H1 (cell line): Measurements from ENCODE around the gene API5. TPM values are rescaled to one million over a fixed set of nuclear protein-coding genes. Genes with fewer than 3 reads are reported as not detected.
A peak's percentile ranks its signal among the peaks of the same experiment; 100 is the strongest.

Experiments
- CTCF ChIA-PET: fragments of 300-600 bp; sonication (Branson Sonifier 250); formaldehyde crosslinking; loops from one replicate; lab custom pipeline; 2021; ENCODE audit not compliant: partially characterized antibody; lab: Charles Lee
- POLR2A ChIA-PET: fragments of 300-600 bp; sonication (Branson Sonifier 250); formaldehyde crosslinking; loops from one replicate; lab custom pipeline; 2021; ENCODE audit warnings: inconsistent platforms; ENCODE audit not compliant: partially characterized antibody; lab: Charles Lee
- DNase-seq, 2 experiments: peaks; one replicate each; pipeline versions ENCODE4 v3.0.0 to v3.0.0-alpha.2; 2010 to 2022; ENCODE audit warnings: low spot score in 2 of 2, low read depth in 1 of 2, mixed read lengths in 1 of 2
- FAIRE-seq: peaks from 2 replicates; lab custom pipeline; 2011; peaks lifted over from hg19 to GRCh38; lab: Jason Lieb, UNC
- H2AFZ ChIP-seq: 2 replicates; pipeline ENCODE4 v1.8.1; 2012; ENCODE audit warnings: low read length, inconsistent platforms
- H2AK5ac ChIP-seq: 2 replicates; pipeline ENCODE4 v1.6.1; 2013; ENCODE audit warnings: low read depth, low read length
- H2BK120ac ChIP-seq: replicated peaks from 2 replicates; pipeline ENCODE3; 2013; ENCODE audit warnings: low read depth, low read length, inconsistent platforms
- H2BK12ac ChIP-seq: 2 replicates; pipeline ENCODE4 v1.6.1; 2013; ENCODE audit warnings: low read depth, low read length
- H2BK15ac ChIP-seq: 2 replicates; pipeline ENCODE4 v1.6.1; 2013; ENCODE audit warnings: low read length
- H2BK20ac ChIP-seq: 2 replicates; pipeline ENCODE4 v1.6.1; 2013; ENCODE audit warnings: low read length
- H2BK5ac ChIP-seq: 2 replicates; pipeline ENCODE4 v1.6.1; 2013; ENCODE audit warnings: low read depth, low read length
- H3K14ac ChIP-seq: 2 replicates; pipeline ENCODE4 v1.6.1; 2013; ENCODE audit warnings: inconsistent platforms; ENCODE audit not compliant: insufficient read length
- H3K18ac ChIP-seq: 2 replicates; pipeline ENCODE4 v1.6.1; 2013; ENCODE audit warnings: low read length; ENCODE audit errors: extremely low read depth
- H3K23ac ChIP-seq: 2 replicates; pipeline ENCODE4 v1.6.1; 2013; ENCODE audit warnings: inconsistent platforms; ENCODE audit not compliant: insufficient read length
- H3K23me2 ChIP-seq: 2 replicates; pipeline ENCODE4 v1.6.1; 2013; ENCODE audit warnings: low read depth, low read length
- H3K27ac ChIP-seq: 2 replicates; pipeline ENCODE4 v1.6.1; 2011; ENCODE audit warnings: low read depth, low read length, inconsistent platforms
- H3K27me3 ChIP-seq, 4 experiments: replicated peaks in 1 of 4; 1 replicate in 1 of 4; 2 replicates in 3 of 4; pipeline versions ENCODE4 v1.6.1 to v1.8.1; 2011 to 2013; ENCODE audit warnings: low read length in 3 of 4, mild to moderate bottlenecking in 3 of 4, inconsistent platforms in 2 of 4, mixed read lengths in 2 of 4, moderate library complexity in 1 of 4; ENCODE audit not compliant: control insufficient read depth in 3 of 4, insufficient read depth in 3 of 4; ENCODE audit errors: extremely low read depth in 1 of 4
- H3K36me3 ChIP-seq, 4 experiments: 2 replicates each; pipeline versions ENCODE4 v1.6.1 to v1.8.1; 2011 to 2013; ENCODE audit warnings: mild to moderate bottlenecking in 4 of 4, low read length in 3 of 4, moderate library complexity in 2 of 4, control low read depth in 1 of 4, inconsistent platforms in 1 of 4; ENCODE audit not compliant: insufficient read depth in 4 of 4, control insufficient read depth in 2 of 4
- H3K4ac ChIP-seq: replicated peaks from 2 replicates; pipeline ENCODE3; 2013; ENCODE audit warnings: low read length, low read depth, mixed read lengths, inconsistent platforms; ENCODE audit not compliant: insufficient read length
- H3K4me1 ChIP-seq, 4 experiments: replicated peaks in 1 of 4; 1 replicate in 1 of 4; 2 replicates in 3 of 4; pipeline versions ENCODE4 v1.6.1 to v1.8.1; 2011 to 2013; ENCODE audit warnings: low read length in 3 of 4, inconsistent platforms in 2 of 4, mixed read lengths in 1 of 4; ENCODE audit not compliant: insufficient read depth in 4 of 4, control insufficient read depth in 3 of 4
- H3K4me2 ChIP-seq, 2 experiments: 2 replicates each; pipeline versions ENCODE4 v1.6.1 to v1.8.1; 2011 to 2013; ENCODE audit warnings: low read depth in 2 of 2, low read length in 2 of 2, control low read depth in 1 of 2, inconsistent platforms in 1 of 2, mild to moderate bottlenecking in 1 of 2; ENCODE audit not compliant: insufficient read depth in 1 of 2
- H3K4me3 ChIP-seq, 4 experiments: fragments of 200-600, 300-600 bp in 1 of 4; sonication (generic), shearing (Covaris generic), sonication (Bioruptor Twin) in 1 of 4; 2 replicates each; pipeline versions ENCODE4 v1.5.1 to v1.8.1; 2011 to 2016; ENCODE audit warnings: low read length in 4 of 4, low read depth in 3 of 4, control low read depth in 2 of 4, inconsistent platforms in 2 of 4, mild to moderate bottlenecking in 2 of 4, mixed read lengths in 1 of 4, moderate library complexity in 1 of 4; ENCODE audit not compliant: insufficient read depth in 2 of 4; ENCODE audit errors: extremely low read depth in 1 of 4
- H3K56ac ChIP-seq: replicated peaks from 2 replicates; pipeline ENCODE3; 2013; ENCODE audit warnings: low read depth, mild to moderate bottlenecking, mixed read lengths, low read length, inconsistent platforms; ENCODE audit not compliant: insufficient read length
- H3K79me1 ChIP-seq: 2 replicates; pipeline ENCODE4 v1.6.1; 2013; ENCODE audit warnings: low read depth, low read length, control low read depth
- H3K79me2 ChIP-seq, 2 experiments: 2 replicates each; pipeline versions ENCODE4 v1.6.1 to v1.8.1; 2012 to 2013; ENCODE audit warnings: low read length in 2 of 2, mild to moderate bottlenecking in 2 of 2, inconsistent platforms in 1 of 2; ENCODE audit not compliant: insufficient read depth in 2 of 2, control insufficient read depth in 1 of 2
- H3K9ac ChIP-seq, 4 experiments: replicated peaks in 1 of 4; 1 replicate in 1 of 4; 2 replicates in 3 of 4; pipeline versions ENCODE4 v1.6.1 to v1.8.1; 2011 to 2013; ENCODE audit warnings: low read depth in 3 of 4, low read length in 3 of 4, control low read depth in 2 of 4, mild to moderate bottlenecking in 2 of 4, moderate library complexity in 2 of 4, inconsistent platforms in 1 of 4; ENCODE audit errors: extremely low read depth in 1 of 4
- H3K9me3 ChIP-seq, 2 experiments: 2 replicates each; pipeline versions ENCODE4 v1.6.1 to v1.8.1; 2012 to 2013; ENCODE audit warnings: mild to moderate bottlenecking in 2 of 2, moderate library complexity in 2 of 2, control low read depth in 1 of 2, inconsistent platforms in 1 of 2, low read depth in 1 of 2, low read length in 1 of 2, mixed read lengths in 1 of 2; ENCODE audit not compliant: insufficient read depth in 2 of 2
- H4K20me1 ChIP-seq, 2 experiments: replicated peaks in 1 of 2; 2 replicates each; pipeline versions ENCODE3 to v1.8.1; 2011 to 2013; ENCODE audit warnings: inconsistent platforms in 2 of 2, low read length in 2 of 2, mild to moderate bottlenecking in 1 of 2; ENCODE audit not compliant: insufficient read depth in 2 of 2, control insufficient read depth in 1 of 2
- H4K5ac ChIP-seq: 2 replicates; pipeline ENCODE4 v1.6.1; 2013; ENCODE audit warnings: low read length, low read depth, mixed read lengths, inconsistent platforms; ENCODE audit not compliant: insufficient read length
- H4K8ac ChIP-seq: 2 replicates; pipeline ENCODE4 v1.8.0; 2013; ENCODE audit warnings: mild to moderate bottlenecking, moderate library complexity, low read length, inconsistent platforms; ENCODE audit not compliant: insufficient read depth; ENCODE audit errors: extremely low read depth
- H4K91ac ChIP-seq: replicated peaks from 2 replicates; pipeline ENCODE3; 2013; ENCODE audit warnings: low read length, mixed read lengths, inconsistent platforms; ENCODE audit not compliant: insufficient read length
- CHD2 ChIP-seq: IDR thresholded peaks from 2 replicates; pipeline ENCODE4 v1.6.1; 2012; ENCODE audit warnings: low read length, improper control_type of control experiment
- HDAC6 ChIP-seq: IDR thresholded peaks from one replicate; pipeline ENCODE4 v1.7.1; 2012; ENCODE audit warnings: low read depth, mild to moderate bottlenecking, inconsistent platforms, low read length, moderate library complexity
- KDM5A ChIP-seq: fragments of 200-600 bp; IDR thresholded peaks from 2 replicates; pipeline ENCODE4 v1.7.1; 2012; ENCODE audit warnings: mild to moderate bottlenecking, low read length, inconsistent platforms, mixed read lengths
- MAFK ChIP-seq: IDR thresholded peaks from 2 replicates; pipeline ENCODE4 v1.6.1; 2012; ENCODE audit warnings: low read depth, mild to moderate bottlenecking, improper control_type of control experiment, low read length
- RBBP5 ChIP-seq: IDR thresholded peaks from 2 replicates; pipeline ENCODE4 v1.7.1; 2012; ENCODE audit warnings: low read depth, mild to moderate bottlenecking, inconsistent platforms, low read length, moderate library complexity, borderline replicate concordance
- SAP30 ChIP-seq: fragments of 300-600 bp; sonication (generic); IDR thresholded peaks from 2 replicates; pipeline ENCODE4 v1.7.1; 2012; ENCODE audit warnings: low read length, moderate library complexity, mild to moderate bottlenecking, inconsistent platforms; ENCODE audit not compliant: insufficient read depth, insufficient replicate concordance
- polyA plus RNA-seq, 7 experiments: library from polyadenylated mRNA; depleted of rRNA in 3 of 7; stranded (reverse) in 5 of 7; unstranded in 2 of 7; fragments of >200 nt in 5 of 7; fragments of 200-250 nt in 2 of 7; gene quantifications; 1 replicate in 5 of 7; 2 replicates in 1 of 7; 4 replicates in 1 of 7; pipeline versions ENCODE4 v1.2.1 to v1.2.3, GENCODE V29; 2011 to 2013; ENCODE audit warnings: missing spikeins in 2 of 7, mixed read lengths in 2 of 7
- total RNA-seq: library from RNA; stranded (reverse); fragmentation: NEBNext Ultra II Directional; extraction: Animal tissue kit (Norgen Biotek cat#: 25700); gene quantifications from 2 replicates; pipeline ENCODE4 v1.2.1, GENCODE V29; 2021

Gene API5
- total and polyA plus RNA-seq, 2 of the 8 experiments (the other 6 are each of a cell fraction or from before 2014, with no cell fraction given): 39.1 to 155 TPM

DNA sequence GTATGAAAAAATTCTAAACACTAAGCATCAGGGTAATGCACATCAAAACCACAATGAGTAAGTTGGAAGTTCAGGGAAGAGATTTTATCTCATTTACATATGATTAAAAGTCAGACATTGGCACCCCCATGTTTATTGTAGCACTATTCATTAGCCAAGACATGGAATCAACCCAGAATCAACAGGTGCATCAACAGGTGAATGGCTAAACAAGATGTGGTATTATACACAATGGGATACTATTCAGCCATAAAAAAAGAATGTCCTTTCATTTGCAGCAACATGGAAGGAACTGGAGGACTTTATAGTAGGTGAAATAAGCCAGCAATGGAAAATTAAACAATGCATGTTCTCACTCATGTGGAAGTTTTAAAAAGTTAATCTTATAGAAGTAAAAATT, 29.4 kb downstream of the API5 start:
- Histone ChIP-seq H3K4me2 (no peak overlapping the region), H2BK20ac (no peak overlapping the region), H3K14ac (no peak overlapping the region), H3K23me2 (no peaks in the 10 kb centered on the region), H3K4ac (no peak overlapping the region), H3K36me3 (peaks cover 3 to 35% (median 28%) of the 10 kb centered on the region in 4 experiments), H2AFZ (no peak overlapping the region), H2BK15ac (no peak overlapping the region), H3K23ac (no peak overlapping the region), H4K20me1 (peaks cover 0 to 2% of the 10 kb centered on the region in 2 experiments), H2AK5ac (no peak overlapping the region), H4K8ac (no peak overlapping the region), H3K56ac (peak overlapping the region; percentile 25), H3K79me1 (no peaks in the 10 kb centered on the region), H3K27me3 (no peaks in the 10 kb centered on the region), H3K4me3 (no peak overlapping the region), H3K79me2 (no peaks in the 10 kb centered on the region), H3K27ac (no peak overlapping the region), H2BK5ac (no peak overlapping the region), H4K91ac (no peak overlapping the region), H3K4me1 (no peaks in the 10 kb centered on the region), H4K5ac (no peak overlapping the region), H3K9me3 (no peaks in the 10 kb centered on the region), H3K18ac (no peak overlapping the region), H2BK12ac (no peak overlapping the region), H2BK120ac (no peak overlapping the region), H3K9ac (no peak overlapping the region)
- no peak for DNase-seq
- TF ChIP-seq KDM5A (no peak), HDAC6 (no peak), CHD2 (no peak), MAFK (no peak), RBBP5 (no peak), SAP30 (no peak)
- CTCF ChIA-PET: interaction anchor here (2.1 kb wide), 1 partner anchor 29 kb away, joined by 5 read pairs; the partner anchor contains the start of gene API5
- POLR2A ChIA-PET: no interaction called here
- no peak for FAIRE-seq
